OCI-LY1 (cell line): ENCODE measurements around the gene ICAM4.
A peak's percentile ranks its signal among the peaks of the same experiment; 100 is the strongest.

ENCODE experiments used
- H2AFZ ChIP-seq: fragments of 200-600 bp; sonication (generic), shearing (Covaris generic); 2 replicates; pipeline ENCODE4 v1.6.0; 2014; ENCODE audit warnings: antibody characterized with exemption, mild to moderate bottlenecking, low read length
- H3F3A ChIP-seq: fragments of 200-600 bp; sonication (generic), shearing (Covaris generic); 2 replicates; pipeline ENCODE4 v1.6.0; 2014; ENCODE audit warnings: mild to moderate bottlenecking, antibody characterized with exemption, low read length, moderate library complexity; ENCODE audit not compliant: insufficient read depth
- H3K27ac ChIP-seq: fragments of 200-600 bp; sonication (generic); 2 replicates; pipeline ENCODE4 v1.5.1; 2014; ENCODE audit warnings: low read length, mixed run types, mild to moderate bottlenecking, low read depth; ENCODE audit not compliant: poor library complexity, severe bottlenecking
- H3K27me3 ChIP-seq: fragments of 200-600 bp; sonication (generic); 2 replicates; pipeline ENCODE4 v1.6.0; 2014; ENCODE audit warnings: antibody characterized with exemption, mild to moderate bottlenecking, low read length, moderate library complexity; ENCODE audit not compliant: insufficient read depth
- H3K36me3 ChIP-seq: fragments of 200-600 bp; sonication (generic); 2 replicates; pipeline ENCODE4 v1.6.1; 2014; ENCODE audit warnings: mild to moderate bottlenecking, antibody characterized with exemption, low read length, moderate library complexity, mixed read lengths; ENCODE audit not compliant: insufficient read depth
- H3K4me1 ChIP-seq: fragments of 200-600 bp; sonication (generic); 2 replicates; pipeline ENCODE4 v1.5.1; 2014; ENCODE audit warnings: mild to moderate bottlenecking, low read length, moderate library complexity; ENCODE audit not compliant: insufficient read depth, severe bottlenecking
- H3K4me2 ChIP-seq: fragments of 200-600 bp; sonication (generic), shearing (Covaris generic); 2 replicates; pipeline ENCODE4 v1.6.1; 2014; ENCODE audit warnings: low read length
- H3K4me3 ChIP-seq: fragments of 200-600 bp; sonication (generic); 2 replicates; pipeline ENCODE4 v1.5.1; 2014; ENCODE audit warnings: low read length, low read depth, mild to moderate bottlenecking, mixed read lengths; ENCODE audit not compliant: poor library complexity, severe bottlenecking
- H3K79me2 ChIP-seq: fragments of 200-600 bp; shearing (Covaris generic); 2 replicates; pipeline ENCODE4 v1.6.1; 2016; ENCODE audit warnings: mixed run types, low read length, mixed read lengths; ENCODE audit not compliant: insufficient read depth
- H3K9ac ChIP-seq: fragments of 200-600 bp; sonication (generic), shearing (Covaris generic); 2 replicates; pipeline ENCODE4 v1.6.1; 2014; ENCODE audit warnings: mild to moderate bottlenecking, low read length, mixed read lengths
- H3K9me2 ChIP-seq: fragments of 200-600 bp; sonication (generic), shearing (Covaris generic); 2 replicates; pipeline ENCODE4 v1.6.1; 2014; ENCODE audit warnings: low read depth, mild to moderate bottlenecking, low read length, mixed read lengths
- H3K9me3 ChIP-seq: fragments of 200-600 bp; shearing (Covaris generic); 2 replicates; pipeline ENCODE4 v1.6.1; 2014; ENCODE audit warnings: low read length, mixed read lengths
- H4K20me1 ChIP-seq: fragments of 200-600 bp; sonication (generic), shearing (Covaris generic); 2 replicates; pipeline ENCODE4 v1.6.0; 2016; ENCODE audit warnings: mild to moderate bottlenecking, low read length; ENCODE audit not compliant: insufficient read depth
- EZH2 ChIP-seq: fragments of 200-600 bp; sonication (generic), shearing (Covaris generic); IDR thresholded peaks from 2 replicates; pipeline ENCODE4 v1.8.0; 2017; ENCODE audit warnings: borderline replicate concordance, mixed run types, mild to moderate bottlenecking, antibody characterized with exemption, low read length, moderate library complexity, mixed read lengths
- TF ChIP-seq, protein P1 (sequence below): fragments of 200-600 bp; sonication (generic), shearing (Covaris generic); IDR thresholded peaks from 2 replicates; pipeline ENCODE4 v1.5.1; 2017; ENCODE audit warnings: mild to moderate bottlenecking, antibody characterized with exemption, low read length, moderate library complexity, mixed read lengths

Gene ICAM4

DNA sequence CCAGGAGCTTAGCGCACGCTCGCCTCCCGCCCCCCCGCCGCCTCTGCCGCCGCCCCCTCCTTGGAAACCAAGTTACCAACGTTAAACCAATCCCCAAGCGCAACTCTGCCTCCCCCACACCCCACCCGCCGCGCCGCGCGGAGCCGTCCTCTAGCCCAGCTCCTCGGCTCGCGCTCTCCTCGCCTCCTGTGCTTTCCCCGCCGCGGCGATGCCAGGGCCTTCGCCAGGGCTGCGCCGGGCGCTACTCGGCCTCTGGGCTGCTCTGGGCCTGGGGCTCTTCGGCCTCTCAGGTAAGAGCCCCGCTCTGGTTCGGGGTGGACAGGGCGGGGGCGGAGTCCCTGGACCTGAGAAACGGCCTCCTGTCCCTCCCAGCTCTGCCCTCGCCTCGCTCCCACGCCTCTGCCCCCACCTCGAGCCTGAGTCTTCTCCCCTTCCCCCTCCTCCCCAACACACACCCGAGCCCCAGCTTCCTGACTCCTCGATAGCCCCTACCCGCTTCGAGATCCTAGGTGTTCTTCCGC is 3.1 kb downstream of the ICAM4 start, which contains the start of gene ICAM5:
TSS of gene ICAM5 (plus strand) at position 117 of the 521 bp plus-strand sequence. CDS start at position 209, 92 bp downstream.
- TF ChIP-seq, protein P1, sequence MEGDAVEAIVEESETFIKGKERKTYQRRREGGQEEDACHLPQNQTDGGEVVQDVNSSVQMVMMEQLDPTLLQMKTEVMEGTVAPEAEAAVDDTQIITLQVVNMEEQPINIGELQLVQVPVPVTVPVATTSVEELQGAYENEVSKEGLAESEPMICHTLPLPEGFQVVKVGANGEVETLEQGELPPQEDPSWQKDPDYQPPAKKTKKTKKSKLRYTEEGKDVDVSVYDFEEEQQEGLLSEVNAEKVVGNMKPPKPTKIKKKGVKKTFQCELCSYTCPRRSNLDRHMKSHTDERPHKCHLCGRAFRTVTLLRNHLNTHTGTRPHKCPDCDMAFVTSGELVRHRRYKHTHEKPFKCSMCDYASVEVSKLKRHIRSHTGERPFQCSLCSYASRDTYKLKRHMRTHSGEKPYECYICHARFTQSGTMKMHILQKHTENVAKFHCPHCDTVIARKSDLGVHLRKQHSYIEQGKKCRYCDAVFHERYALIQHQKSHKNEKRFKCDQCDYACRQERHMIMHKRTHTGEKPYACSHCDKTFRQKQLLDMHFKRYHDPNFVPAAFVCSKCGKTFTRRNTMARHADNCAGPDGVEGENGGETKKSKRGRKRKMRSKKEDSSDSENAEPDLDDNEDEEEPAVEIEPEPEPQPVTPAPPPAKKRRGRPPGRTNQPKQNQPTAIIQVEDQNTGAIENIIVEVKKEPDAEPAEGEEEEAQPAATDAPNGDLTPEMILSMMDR: no peak
- no peak for TF ChIP-seq EZH2
- peak within 1 kb of the TSS; percentile 60 for H3K9ac ChIP-seq
- H3K36me3 ChIP-seq: peaks cover 8% of the 10 kb centered on the region
- peaks cover 49% of the 10 kb centered on the region for H3K4me1 ChIP-seq
- no peaks in the 10 kb centered on the region for H3K27me3 ChIP-seq
- peak within 1 kb of the TSS; percentile 62 for H3K4me3 ChIP-seq
- H3K9me3 ChIP-seq: no peaks in the 10 kb centered on the region
- H3F3A ChIP-seq: no peaks in the 10 kb centered on the region
- no peaks in the 10 kb centered on the region for H4K20me1 ChIP-seq
- H3K79me2 ChIP-seq: no peaks in the 10 kb centered on the region
- no peak within 1 kb of the TSS for H2AFZ ChIP-seq
- H3K27ac ChIP-seq: no peak within 1 kb of the TSS
- peak within 1 kb of the TSS; percentile 93 for H3K4me2 ChIP-seq
- H3K9me2 ChIP-seq: no peaks in the 10 kb centered on the region

DNA sequence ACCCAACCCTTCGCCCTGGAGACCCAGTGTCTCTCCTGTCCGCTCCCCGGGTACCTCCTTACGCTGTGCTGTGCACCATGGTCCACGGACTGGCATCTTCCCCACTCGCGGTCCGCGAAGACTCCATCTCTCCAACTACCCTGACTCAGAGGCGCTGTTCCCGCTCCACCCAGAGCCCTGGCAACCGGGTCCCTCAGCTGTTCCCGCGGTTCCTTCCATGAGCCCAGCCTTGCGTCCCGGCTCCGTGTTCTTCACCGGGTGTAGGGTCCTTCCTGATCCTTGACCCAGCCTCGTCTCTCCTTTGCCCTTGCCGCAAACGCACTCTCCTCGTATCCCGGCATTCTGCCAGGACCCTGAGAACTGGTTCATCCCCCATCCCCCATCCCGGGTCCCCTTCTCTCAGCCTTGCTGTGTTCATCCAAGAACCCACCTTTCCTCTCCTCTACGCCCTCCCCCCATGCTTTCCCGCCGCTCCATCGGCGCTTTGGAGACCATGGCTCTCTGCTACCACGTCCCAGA is 3.7 kb downstream of the ICAM4 start:
- peaks cover 51% of the 10 kb centered on the region for H3K4me1 ChIP-seq
- no peak overlapping the region for H3K27ac ChIP-seq
- no peaks in the 10 kb centered on the region for H3K9me3 ChIP-seq
- H3K36me3 ChIP-seq: peaks cover 4% of the 10 kb centered on the region
- no peak for TF ChIP-seq EZH2
- TF ChIP-seq, protein P1: no peak
- H3K27me3 ChIP-seq: no peaks in the 10 kb centered on the region
- no peaks in the 10 kb centered on the region for H3K79me2 ChIP-seq
- no peaks in the 10 kb centered on the region for H3K9me2 ChIP-seq
- H3F3A ChIP-seq: no peaks in the 10 kb centered on the region
- peak overlapping the region; percentile 93 for H3K4me2 ChIP-seq
- H4K20me1 ChIP-seq: no peaks in the 10 kb centered on the region
- peak overlapping the region; percentile 41; the same call in 1 of the 2 replicates for H3K9ac ChIP-seq
- peak overlapping the region; percentile 62 for H3K4me3 ChIP-seq
- no peak overlapping the region for H2AFZ ChIP-seq

DNA sequence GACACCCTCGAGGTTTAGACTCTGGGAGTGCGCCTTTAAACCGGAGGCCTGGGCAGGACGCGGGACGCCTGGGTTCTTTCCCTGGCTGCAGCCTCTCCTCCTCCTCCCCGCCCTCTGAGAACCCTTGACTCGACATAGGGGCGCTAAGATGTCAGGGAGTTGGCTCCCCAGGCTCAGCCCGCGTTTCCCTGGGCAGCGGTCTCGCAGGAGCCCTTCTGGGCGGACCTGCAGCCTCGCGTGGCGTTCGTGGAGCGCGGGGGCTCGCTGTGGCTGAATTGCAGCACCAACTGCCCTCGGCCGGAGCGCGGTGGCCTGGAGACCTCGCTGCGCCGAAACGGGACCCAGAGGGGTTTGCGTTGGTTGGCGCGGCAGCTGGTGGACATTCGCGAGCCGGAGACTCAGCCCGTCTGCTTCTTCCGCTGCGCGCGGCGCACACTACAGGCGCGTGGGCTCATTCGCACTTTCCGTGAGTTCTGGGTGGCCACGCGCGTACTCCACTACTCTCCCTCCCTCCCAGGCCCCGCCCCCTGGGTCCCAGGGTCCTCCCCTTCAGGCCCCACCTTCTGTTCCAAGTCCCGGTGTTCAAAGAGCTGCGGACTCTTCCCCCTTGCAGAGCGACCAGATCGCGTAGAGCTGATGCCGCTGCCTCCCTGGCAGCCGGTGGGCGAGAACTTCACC is 4.3 kb downstream of the ICAM4 start:
- no peak overlapping the region for H2AFZ ChIP-seq
- H4K20me1 ChIP-seq: no peaks in the 10 kb centered on the region
- H3K36me3 ChIP-seq: peaks cover 2% of the 10 kb centered on the region
- no peaks in the 10 kb centered on the region for H3K9me3 ChIP-seq
- no peaks in the 10 kb centered on the region for H3K79me2 ChIP-seq
- no peaks in the 10 kb centered on the region for H3F3A ChIP-seq
- peaks cover 57% of the 10 kb centered on the region for H3K4me1 ChIP-seq
- TF ChIP-seq, protein P1: no peak
- TF ChIP-seq EZH2: no peak
- peak overlapping the region; percentile 62 for H3K4me3 ChIP-seq
- no peak overlapping the region for H3K27ac ChIP-seq
- no peaks in the 10 kb centered on the region for H3K9me2 ChIP-seq
- peak overlapping the region; percentile 41; the same call in 1 of the 2 replicates for H3K9ac ChIP-seq
- no peaks in the 10 kb centered on the region for H3K27me3 ChIP-seq
- H3K4me2 ChIP-seq: peak overlapping the region; percentile 93
